CD14-positive monocyte (primary cell): ENCODE data around the gene KRT73. TPM values are rescaled to one million over a fixed set of nuclear protein-coding genes. Genes with fewer than 3 reads are reported as not detected.

Source experiments
- DNase-seq, 3 donors: peaks; one replicate each; pipeline ENCODE4 v3.0.0-alpha.2; 2011 to 2022
- H2AFZ ChIP-seq: 2 replicates; pipeline ENCODE4 v1.6.0; 2012; ENCODE audit warnings: mild to moderate bottlenecking, low read depth, low read length, inconsistent platforms; ENCODE audit not compliant: insufficient read depth, poor library complexity, severe bottlenecking
- H3K27ac ChIP-seq, 2 donors: 1 replicate in 1 of 2; 2 replicates in 1 of 2; pipeline ENCODE4 v1.5.1; 2012 to 2013; ENCODE audit warnings: low read length in 2 of 2, control low read depth in 1 of 2, inconsistent platforms in 1 of 2, low read depth in 1 of 2, mild to moderate bottlenecking in 1 of 2
- H3K27me3 ChIP-seq, 2 donors: one replicate each; pipeline versions ENCODE4 v1.6.0 to v1.6.1; 2011 to 2013; ENCODE audit warnings: low read length in 2 of 2; ENCODE audit not compliant: control insufficient read depth in 2 of 2, insufficient read depth in 2 of 2
- H3K36me3 ChIP-seq, 2 donors: replicated peaks in 1 of 2; 1 replicate in 1 of 2; 2 replicates in 1 of 2; pipeline versions ENCODE4 v1.5.1 to v1.6.1; 2012 to 2013; ENCODE audit warnings: low read length in 2 of 2, control low read depth in 1 of 2, inconsistent platforms in 1 of 2, mild to moderate bottlenecking in 1 of 2; ENCODE audit not compliant: insufficient read depth in 2 of 2, control insufficient read depth in 1 of 2
- H3K4me1 ChIP-seq, 2 donors: 1 replicate in 1 of 2; 2 replicates in 1 of 2; pipeline versions ENCODE4 v1.5.1 to v1.6.1; 2012 to 2013; ENCODE audit warnings: low read length in 2 of 2, control low read depth in 1 of 2, inconsistent platforms in 1 of 2, mild to moderate bottlenecking in 1 of 2, moderate library complexity in 1 of 2; ENCODE audit not compliant: insufficient read depth in 2 of 2, control insufficient read depth in 1 of 2
- H3K4me2 ChIP-seq: replicated peaks from 2 replicates; pipeline ENCODE3; 2012; ENCODE audit warnings: low read length, moderate library complexity, mild to moderate bottlenecking; ENCODE audit not compliant: poor library complexity, severe bottlenecking; ENCODE audit errors: extremely low read depth
- H3K4me3 ChIP-seq, 3 experiments: fragments of 200-600 bp in 1 of 3; sonication (generic) in 1 of 3; replicated peaks in 1 of 3; 1 replicate in 2 of 3; 2 replicates in 1 of 3; pipeline ENCODE4 v1.5.1; 2011 to 2013; ENCODE audit warnings: low read length in 3 of 3, mild to moderate bottlenecking in 3 of 3, control low read depth in 2 of 3, low read depth in 2 of 3, inconsistent platforms in 1 of 3, moderate library complexity in 1 of 3
- H3K79me2 ChIP-seq: 2 replicates; pipeline ENCODE4 v1.6.0; 2012; ENCODE audit warnings: mild to moderate bottlenecking, control low read depth, inconsistent platforms, low read length, moderate library complexity; ENCODE audit not compliant: insufficient read depth
- H3K9ac ChIP-seq: 2 replicates; pipeline ENCODE4 v1.6.0; 2017; ENCODE audit warnings: low read length, mild to moderate bottlenecking; ENCODE audit not compliant: insufficient read depth, poor library complexity, severe bottlenecking
- H3K9me3 ChIP-seq, 2 donors: replicated peaks in 1 of 2; 1 replicate in 1 of 2; 2 replicates in 1 of 2; pipeline versions ENCODE4 v1.5.1 to v1.6.1; 2012 to 2013; ENCODE audit warnings: low read length in 2 of 2, control low read depth in 1 of 2; ENCODE audit not compliant: control insufficient read depth in 1 of 2, insufficient read depth in 1 of 2
- H4K20me1 ChIP-seq: 2 replicates; pipeline ENCODE4 v1.6.0; 2012; ENCODE audit warnings: mild to moderate bottlenecking, low read length, control low read depth, moderate library complexity; ENCODE audit not compliant: insufficient read depth
- H3K27ac Mint-ChIP-seq, 7 donors: one replicate each; pipeline ENCODE4 v1.8.0; 2020; ENCODE audit warnings: mild to moderate bottlenecking in 7 of 7, mixed read lengths in 7 of 7, moderate library complexity in 6 of 7, inconsistent platforms in 2 of 7
- H3K27me3 Mint-ChIP-seq, 3 donors: one replicate each; pipeline ENCODE4 v1.8.0; 2021 to 2022; ENCODE audit warnings: low read depth in 3 of 3, mild to moderate bottlenecking in 3 of 3, mixed read lengths in 3 of 3, moderate library complexity in 3 of 3, inconsistent platforms in 1 of 3
- H3K36me3 Mint-ChIP-seq, 2 donors: one replicate each; pipeline ENCODE4 v1.8.0; 2020; ENCODE audit warnings: mixed read lengths in 2 of 2, inconsistent platforms in 1 of 2, mild to moderate bottlenecking in 1 of 2
- H3K4me1 Mint-ChIP-seq: one replicate; pipeline ENCODE4 v1.8.0; 2020; ENCODE audit warnings: mild to moderate bottlenecking, mixed read lengths
- H3K4me3 Mint-ChIP-seq, 2 donors: one replicate each; pipeline ENCODE4 v1.8.0; 2020; ENCODE audit warnings: mild to moderate bottlenecking in 2 of 2, mixed read lengths in 2 of 2, moderate library complexity in 1 of 2
- H3K9me3 Mint-ChIP-seq, 7 donors: one replicate each; pipeline ENCODE4 v1.8.0; 2020 to 2022; ENCODE audit warnings: mixed read lengths in 7 of 7, mild to moderate bottlenecking in 6 of 7, moderate library complexity in 6 of 7, inconsistent platforms in 2 of 7
- WGBS: methylation state at CpG from one replicate; pipeline ENCODE4 v1.1.5; 2013; ENCODE audit warnings: missing lambda C conversion rate; ENCODE audit not compliant: insufficient coverage; 5-methylcytosine and 5-hydroxymethylcytosine counted together
- intact Hi-C, 2 donors: fragments of 100-400 bp; cut with micrococcal nuclease; formaldehyde crosslinking; loops; one replicate each; pipeline versions ENCODE4 v1.15.0 to v1.15.1; 2023
- polyA plus RNA-seq, 3 donors: library from polyadenylated mRNA; depleted of rRNA in 1 of 3; unstranded in 2 of 3; stranded (reverse) in 1 of 3; fragments of 300-500 nt in 2 of 3; fragments of >200 nt in 1 of 3; fragmentation: Illumina TruSeq in 2 of 3; gene quantifications; 1 replicate in 2 of 3; 2 replicates in 1 of 3; pipeline ENCODE4 v1.2.3, GENCODE V29; 2012 to 2021
- TF ChIP-seq, protein P1 (sequence below): fragments of 200-600 bp; IDR thresholded peaks from one replicate; pipeline ENCODE4 v1.8.0; 2022; ENCODE audit warnings: antibody characterized with exemption, mild to moderate bottlenecking

KRT73 gene
- polyA plus RNA-seq, 3 donors = not detected

DNA sequence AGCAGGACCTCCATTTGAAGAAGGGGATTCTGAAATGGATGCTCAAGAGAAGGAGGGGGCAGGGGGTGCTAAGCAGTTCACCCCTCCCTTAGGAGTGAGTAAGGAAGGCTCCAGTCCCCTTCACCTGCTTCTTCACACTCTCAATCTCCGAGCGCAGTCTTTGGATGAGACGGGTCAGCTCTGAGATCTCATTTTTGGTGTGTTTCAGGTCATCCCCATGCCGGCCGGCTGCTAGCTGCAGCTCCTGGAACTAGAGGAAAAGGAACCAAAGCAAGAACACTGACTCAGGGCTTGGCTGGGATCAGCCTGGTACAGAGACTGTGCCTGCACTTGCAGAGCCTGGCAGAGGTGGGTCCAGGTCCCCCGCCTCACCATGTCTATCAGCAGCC lies 7.3 kb downstream of the KRT73 start:
- 97% methylated on average over 3 of the region's 6 CpGs for WGBS
- intact Hi-C loops = no loop called here
- H3K27ac ChIP-seq = no peak overlapping the region
- H4K20me1 ChIP-seq = no peaks in the 10 kb centered on the region
- H3K4me3 Mint-ChIP-seq = no peak overlapping the region
- peaks cover 0 to 3% (median 0%) of the 10 kb centered on the region in 7 donors for H3K9me3 Mint-ChIP-seq
- H3K9me3 ChIP-seq = no peaks in the 10 kb centered on the region
- H3K4me1 Mint-ChIP-seq = peaks cover 6% of the 10 kb centered on the region
- no peak overlapping the region for H2AFZ ChIP-seq
- no peak for DNase-seq
- H3K4me1 ChIP-seq = peaks cover 10% of the 10 kb centered on the region in 2 donors
- no peaks in the 10 kb centered on the region for H3K79me2 ChIP-seq
- TF ChIP-seq, protein P1, sequence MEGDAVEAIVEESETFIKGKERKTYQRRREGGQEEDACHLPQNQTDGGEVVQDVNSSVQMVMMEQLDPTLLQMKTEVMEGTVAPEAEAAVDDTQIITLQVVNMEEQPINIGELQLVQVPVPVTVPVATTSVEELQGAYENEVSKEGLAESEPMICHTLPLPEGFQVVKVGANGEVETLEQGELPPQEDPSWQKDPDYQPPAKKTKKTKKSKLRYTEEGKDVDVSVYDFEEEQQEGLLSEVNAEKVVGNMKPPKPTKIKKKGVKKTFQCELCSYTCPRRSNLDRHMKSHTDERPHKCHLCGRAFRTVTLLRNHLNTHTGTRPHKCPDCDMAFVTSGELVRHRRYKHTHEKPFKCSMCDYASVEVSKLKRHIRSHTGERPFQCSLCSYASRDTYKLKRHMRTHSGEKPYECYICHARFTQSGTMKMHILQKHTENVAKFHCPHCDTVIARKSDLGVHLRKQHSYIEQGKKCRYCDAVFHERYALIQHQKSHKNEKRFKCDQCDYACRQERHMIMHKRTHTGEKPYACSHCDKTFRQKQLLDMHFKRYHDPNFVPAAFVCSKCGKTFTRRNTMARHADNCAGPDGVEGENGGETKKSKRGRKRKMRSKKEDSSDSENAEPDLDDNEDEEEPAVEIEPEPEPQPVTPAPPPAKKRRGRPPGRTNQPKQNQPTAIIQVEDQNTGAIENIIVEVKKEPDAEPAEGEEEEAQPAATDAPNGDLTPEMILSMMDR = no peak
- no peaks in the 10 kb centered on the region for H3K36me3 Mint-ChIP-seq
- H3K27me3 ChIP-seq = no peaks in the 10 kb centered on the region
- H3K36me3 ChIP-seq = no peaks in the 10 kb centered on the region
- H3K4me3 ChIP-seq = no peak overlapping the region
- H3K27me3 Mint-ChIP-seq = peaks cover 4 to 13% (median 9%) of the 10 kb centered on the region in 3 donors
- no peak overlapping the region for H3K9ac ChIP-seq
- H3K4me2 ChIP-seq = no peak overlapping the region
- H3K27ac Mint-ChIP-seq = no peak overlapping the region

DNA sequence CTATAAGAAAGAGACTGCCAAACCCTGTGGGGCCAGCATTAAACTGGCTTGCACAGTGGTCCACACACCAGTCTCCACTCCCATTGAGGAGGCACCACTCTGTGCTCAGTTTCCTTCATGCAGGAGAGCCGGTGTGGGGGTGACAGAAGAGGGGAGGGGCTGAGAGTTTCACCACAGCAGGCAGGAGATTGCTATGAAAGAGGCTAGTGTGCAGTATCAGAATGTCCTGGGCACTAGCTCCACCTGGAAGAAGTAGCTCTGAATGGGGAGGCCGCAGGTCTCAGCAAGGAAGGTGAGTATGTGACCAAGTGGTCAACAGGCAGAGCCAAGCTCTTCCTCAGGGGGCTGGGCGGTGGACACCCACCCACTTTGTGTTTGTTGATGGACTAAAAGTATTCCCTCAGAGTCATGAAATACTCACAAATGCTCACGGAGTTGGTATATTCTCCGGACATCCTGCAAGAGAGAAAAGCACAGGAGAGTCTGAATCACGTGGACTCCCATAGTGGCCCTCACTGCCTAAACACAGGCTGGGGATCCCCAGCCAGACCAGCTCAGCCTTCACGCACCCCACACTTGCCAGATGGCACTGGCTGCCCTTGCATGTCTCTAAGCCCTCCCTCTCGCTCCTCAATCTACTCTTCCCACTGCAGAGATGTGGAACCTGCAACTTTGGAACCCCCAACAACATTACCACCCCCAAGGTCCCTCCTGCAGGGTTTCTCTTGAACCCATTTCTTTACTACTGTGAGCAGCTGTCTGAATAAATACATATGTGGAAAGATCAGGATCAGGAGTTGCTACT lies 9.3 kb downstream of the KRT73 start:
- no peaks in the 10 kb centered on the region for H3K36me3 Mint-ChIP-seq
- H3K4me3 Mint-ChIP-seq = no peak overlapping the region
- no peak overlapping the region for H3K27ac ChIP-seq

More for the DNA sequence above, 9.3 kb downstream of the KRT73 start:
- Histone ChIP-seq H3K79me2 (no peaks in the 10 kb centered on the region), H4K20me1 (no peaks in the 10 kb centered on the region), H3K27me3 (no peaks in the 10 kb centered on the region), H2AFZ (no peak overlapping the region), H3K4me3 (no peak overlapping the region), H3K36me3 (no peaks in the 10 kb centered on the region), H3K4me1 (no peaks in the 10 kb centered on the region), H3K9me3 (no peaks in the 10 kb centered on the region), H3K4me2 (no peak overlapping the region), H3K9ac (no peak overlapping the region)
- peaks cover 0 to 3% (median 0%) of the 10 kb centered on the region in 7 donors for H3K9me3 Mint-ChIP-seq
- no peaks in the 10 kb centered on the region for H3K4me1 Mint-ChIP-seq
- no peak for DNase-seq
- intact Hi-C loops = no loop called here
- H3K27me3 Mint-ChIP-seq = peaks cover 2 to 13% (median 10%) of the 10 kb centered on the region in 3 donors
- H3K27ac Mint-ChIP-seq = no peak overlapping the region
- 93% methylated on average over 6 of the region's 8 CpGs for WGBS
- TF ChIP-seq, protein P1 = no peak
